ENCODE measurements around the gene SEC16A.
A peak's percentile ranks its signal among the peaks of the same experiment; 100 is the strongest.

SEC16A gene

DNA sequence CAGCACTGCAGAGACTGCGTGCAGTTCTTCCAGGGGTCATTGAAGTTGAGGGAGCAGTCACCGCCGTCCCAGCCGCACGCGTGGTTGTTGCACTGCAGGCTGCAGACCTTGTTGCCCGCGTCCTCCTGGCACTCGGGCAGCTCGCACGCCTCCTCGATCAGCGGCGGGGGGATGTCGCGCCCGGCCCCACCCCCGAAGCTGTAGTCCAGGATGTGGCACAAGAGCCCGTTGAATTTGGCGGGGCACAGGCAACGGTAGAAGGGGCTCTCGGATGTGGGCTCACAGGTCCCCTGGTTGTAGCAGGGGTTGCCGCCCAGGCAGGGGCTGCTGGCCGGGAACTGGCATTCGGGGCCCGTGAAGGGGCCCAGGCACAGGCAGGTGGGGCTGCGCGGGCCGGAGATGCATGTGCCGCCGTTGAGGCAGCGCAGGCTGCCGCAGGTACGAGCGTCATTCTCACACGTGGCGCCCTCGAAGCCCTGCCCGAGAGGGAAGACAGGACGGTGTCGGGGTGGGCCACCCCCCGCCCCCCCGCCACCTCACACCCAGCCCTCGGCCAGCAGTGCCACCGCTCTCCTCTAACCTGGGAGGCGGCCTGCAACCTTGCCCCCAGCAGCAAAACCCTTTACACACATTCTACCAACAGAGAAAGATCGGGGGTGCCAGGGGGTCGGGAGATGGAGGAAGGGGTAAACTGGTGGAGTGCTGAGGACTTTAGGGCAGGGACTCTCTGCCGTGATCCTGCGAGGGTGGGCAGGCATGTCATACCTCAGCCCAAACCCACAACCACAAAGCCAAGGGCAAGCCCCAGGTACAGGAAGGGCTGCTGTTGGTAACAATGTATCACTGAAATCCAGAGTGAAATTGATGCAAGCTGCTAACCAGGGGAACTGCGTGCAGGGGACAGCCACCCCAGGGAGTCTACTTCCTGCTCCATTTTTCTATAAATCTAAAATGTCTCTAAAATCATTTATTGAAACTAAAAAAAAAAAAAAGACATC lies 22.9 kb upstream of the SEC16A start:
- no peak for DNase-seq

DNA sequence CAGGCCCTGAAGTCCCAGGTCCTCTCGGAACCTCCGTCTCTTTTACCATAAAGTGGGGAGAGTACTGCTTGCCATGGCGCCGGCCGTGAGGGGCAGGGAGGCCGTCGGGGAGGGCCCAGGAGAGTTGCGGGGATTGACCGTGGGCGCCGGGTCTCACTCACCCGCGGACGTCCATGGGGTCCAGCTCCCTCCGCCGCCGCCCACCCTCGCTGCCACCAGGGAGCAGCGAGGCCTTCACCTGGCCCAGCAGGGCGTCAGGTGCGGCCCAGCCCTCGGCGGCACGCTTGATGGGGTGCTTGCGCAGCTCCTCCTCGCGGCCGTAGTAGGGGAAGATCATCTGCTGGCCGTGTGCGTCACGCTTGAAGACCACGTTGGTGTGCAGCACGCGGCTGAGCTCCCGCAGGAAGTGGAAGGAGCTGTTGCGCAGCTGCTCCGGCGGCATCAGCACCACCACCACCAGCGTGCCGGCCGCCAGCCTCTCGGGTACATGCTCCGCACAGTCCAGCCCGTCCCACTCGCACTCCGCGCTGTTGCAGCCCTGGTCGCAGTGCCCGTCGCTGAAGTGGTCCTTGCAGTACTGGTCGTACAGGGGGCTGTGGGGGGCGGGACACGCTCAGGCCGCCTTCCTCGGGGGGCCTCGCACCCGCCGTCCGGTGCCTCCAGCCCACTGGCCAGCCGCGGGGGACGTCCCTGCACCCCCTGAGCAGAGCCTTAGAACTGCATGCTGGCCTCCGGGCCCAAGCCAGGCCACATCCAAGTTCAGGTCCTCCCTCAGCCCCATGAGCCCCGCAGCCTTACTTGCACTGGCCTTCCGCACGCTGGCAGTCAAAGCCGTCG lies 21.9 kb upstream of the SEC16A start:
- no peak for DNase-seq

DNA sequence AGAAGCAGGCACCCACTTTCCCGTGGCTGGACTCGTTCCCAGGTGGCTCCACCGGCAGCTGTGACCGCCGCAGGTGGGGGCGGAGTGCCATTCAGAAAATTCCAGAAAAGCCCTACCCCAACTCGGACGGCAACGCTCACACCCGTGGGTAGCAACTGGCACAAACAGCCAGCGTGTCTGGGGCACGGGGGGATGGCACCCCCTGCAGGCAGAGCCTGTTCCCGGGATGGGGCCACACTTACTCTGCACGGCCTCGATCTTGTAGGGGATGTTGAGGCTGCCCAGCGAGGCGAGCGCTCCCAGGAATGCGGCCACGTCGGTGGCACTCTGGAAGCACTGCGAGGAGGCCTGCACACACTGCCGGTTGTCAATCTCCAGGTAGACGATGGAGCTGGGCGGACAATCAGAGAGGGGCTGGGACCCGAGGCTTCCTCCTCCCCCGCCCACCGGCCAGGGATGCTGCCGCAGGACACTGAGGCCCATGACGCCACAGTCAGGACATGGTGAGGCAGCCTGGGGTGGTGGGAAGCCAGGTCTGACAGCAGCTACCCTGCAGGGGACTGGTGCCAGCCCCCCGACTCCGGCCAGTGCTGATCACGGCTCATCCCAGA lies 20.2 kb upstream of the SEC16A start:
- no peak for DNase-seq

DNA sequence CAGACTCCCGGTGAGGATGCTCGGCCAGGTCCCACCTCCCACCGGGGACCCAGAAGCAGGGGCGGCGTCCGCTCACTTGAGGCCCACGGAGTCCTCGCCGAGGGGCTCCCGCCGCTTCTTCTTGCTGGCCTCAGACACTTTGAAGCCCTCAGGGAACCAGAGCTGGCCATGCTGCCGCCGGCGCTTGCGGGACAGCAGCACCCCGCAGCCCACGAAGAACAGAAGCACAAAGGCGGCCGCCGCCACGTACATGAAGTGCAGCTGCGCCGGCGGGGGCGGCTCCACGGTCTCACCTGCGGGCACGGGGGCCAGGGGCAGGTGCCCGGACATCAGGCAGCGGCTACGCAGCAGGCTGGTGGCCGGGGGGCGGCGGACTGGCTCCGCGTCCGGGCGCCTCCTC lies 19.4 kb upstream of the SEC16A start:
- no peak for DNase-seq

DNA sequence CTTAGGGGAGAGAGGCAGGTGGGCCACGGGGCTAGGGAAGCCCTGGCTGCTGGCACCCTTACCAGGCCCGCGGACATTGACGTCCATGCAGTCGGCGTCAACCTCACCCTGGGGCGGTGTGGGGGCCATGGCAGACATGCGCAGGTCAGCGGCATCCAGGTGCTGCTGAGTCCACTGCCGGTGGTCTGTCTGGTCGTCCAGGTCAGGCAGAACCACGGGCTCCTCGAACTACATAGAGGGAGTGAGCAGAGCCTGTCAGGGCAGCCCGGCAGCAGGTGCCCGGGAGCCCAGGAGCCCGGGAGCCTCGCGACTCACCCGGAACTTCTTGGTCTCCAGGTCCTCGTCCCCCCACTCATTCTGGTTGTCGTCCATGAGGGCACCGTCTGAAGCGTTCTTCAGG lies 18.8 kb upstream of the SEC16A start:
- no peak for DNase-seq

DNA sequence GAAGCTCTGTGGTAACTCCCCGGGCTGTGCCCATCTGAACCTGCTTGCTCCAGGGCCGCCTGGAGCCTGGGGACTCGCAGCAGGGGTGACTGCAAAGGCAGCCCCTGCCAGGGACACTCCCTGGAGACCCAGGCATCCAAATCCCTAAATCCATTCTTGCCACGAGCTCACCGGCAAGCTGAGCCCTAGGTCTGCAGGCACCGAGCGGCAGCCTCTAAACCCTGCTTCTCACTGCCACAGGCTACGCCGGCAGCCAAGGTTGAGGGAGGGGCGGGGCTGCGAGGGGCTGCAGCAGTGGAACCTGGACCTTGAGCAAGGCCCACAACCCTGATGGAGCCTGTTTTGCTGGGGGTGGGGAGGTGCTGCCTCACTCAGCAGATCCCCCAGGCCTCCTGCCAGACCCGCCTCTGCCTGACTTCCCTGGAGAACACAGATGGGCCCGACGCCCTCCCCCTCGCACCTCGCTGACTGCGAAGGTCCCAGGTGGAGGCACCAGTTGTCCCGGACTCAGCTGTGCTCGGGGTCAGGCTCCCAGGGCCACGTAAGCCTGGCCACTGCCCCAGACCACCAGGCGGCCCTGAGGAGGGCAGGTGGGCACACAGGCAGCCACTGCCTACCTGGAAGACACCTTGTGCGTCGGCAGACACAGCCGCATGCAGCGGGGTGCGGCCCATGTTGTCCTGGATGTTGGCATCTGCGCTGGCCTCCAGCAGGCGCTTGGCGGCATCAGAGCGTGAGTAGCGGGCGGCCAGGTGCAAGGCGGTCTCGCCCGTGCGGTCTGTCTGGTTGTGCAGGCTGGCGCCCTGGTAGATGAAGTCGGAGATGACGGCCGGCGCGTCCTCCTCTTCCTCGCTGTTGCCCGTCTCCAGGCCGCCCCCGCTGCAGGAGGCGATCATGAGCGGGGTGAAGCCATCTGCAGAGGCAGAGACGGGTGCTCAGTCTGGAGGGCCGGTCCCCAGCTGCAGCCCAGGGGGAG lies 17.4 kb upstream of the SEC16A start:
- no peak for DNase-seq

DNA sequence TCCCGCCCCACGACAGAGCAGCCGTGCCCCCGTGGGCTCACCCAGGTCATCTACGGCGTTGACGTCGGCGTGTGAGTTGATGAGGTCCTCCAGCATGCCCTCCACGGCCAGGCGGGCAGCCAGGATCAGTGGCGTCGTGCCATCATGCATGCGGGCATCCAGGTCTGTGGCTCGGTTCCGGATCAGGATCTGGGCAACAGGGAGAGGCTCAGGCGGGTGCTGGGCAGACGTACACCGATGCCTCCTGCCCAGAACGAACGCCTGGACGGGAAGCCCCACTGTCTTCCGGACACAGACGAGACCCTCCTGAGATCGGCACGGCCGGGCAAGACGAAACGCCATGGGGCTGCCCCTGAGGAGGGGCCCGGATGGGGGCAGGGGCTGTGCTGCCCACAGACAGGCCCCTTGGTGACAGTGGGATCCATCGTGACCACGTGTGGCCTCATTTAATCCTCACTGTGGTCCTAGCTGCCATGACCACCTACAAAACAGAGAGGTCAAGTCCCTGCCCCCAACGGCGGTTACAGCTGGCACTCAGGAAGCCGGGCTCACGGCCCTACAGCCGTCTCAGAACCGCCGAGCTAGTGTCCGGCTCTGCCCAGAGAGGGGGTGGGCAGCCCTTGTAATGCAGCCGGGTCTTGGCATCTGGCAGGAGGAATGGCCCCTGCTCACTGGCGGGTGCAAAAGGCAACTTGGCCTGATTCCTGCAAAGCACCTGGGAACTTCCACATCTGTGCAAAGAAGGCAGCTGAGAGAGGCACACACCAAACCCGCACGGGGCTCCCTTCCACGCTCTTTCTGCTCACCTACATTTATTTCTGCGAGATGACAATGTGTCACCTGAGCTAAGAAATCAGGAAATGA lies 16.5 kb upstream of the SEC16A start:
- peak in 2 of 56 donors; percentile 22 to 27 for DNase-seq

DNA sequence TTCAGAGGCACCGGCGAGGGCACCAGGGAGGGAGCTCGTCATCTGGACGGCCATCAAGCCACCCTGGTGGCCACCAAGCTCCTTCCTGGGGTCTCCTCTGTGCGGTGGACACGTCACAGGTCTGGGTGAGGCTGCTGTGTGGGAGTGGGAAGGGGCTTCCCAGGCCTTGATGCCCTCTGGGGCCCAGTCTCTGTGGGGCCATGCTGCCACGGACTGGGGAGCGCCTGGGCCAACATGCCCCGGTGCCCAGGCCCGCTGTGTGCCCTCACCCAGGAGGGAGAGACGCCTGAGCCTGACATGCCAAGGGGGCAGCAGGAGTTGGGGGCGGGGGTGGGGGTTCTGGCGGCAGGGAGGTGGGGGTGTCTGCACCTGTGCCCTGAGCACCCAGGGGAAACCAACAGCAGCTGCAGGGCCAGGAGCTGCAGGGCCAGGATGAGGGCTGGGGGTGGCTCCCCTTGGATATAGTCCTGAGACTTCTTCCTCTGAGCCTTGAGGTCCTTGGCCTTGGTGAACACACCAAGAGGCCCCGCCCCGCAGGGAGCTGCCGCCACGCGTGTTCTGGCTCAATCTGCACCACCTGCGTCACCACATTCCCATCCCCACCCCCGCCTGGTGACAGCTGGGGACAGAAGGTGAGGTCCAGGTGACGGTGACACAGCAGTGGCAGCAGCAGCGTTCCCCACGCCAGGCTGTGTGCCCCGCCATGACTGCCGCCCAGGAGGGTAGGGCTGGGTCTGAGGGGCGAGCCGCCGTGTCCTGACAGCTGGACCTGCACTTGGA lies 15.3 kb upstream of the SEC16A start:
- DNase-seq: no peak

DNA sequence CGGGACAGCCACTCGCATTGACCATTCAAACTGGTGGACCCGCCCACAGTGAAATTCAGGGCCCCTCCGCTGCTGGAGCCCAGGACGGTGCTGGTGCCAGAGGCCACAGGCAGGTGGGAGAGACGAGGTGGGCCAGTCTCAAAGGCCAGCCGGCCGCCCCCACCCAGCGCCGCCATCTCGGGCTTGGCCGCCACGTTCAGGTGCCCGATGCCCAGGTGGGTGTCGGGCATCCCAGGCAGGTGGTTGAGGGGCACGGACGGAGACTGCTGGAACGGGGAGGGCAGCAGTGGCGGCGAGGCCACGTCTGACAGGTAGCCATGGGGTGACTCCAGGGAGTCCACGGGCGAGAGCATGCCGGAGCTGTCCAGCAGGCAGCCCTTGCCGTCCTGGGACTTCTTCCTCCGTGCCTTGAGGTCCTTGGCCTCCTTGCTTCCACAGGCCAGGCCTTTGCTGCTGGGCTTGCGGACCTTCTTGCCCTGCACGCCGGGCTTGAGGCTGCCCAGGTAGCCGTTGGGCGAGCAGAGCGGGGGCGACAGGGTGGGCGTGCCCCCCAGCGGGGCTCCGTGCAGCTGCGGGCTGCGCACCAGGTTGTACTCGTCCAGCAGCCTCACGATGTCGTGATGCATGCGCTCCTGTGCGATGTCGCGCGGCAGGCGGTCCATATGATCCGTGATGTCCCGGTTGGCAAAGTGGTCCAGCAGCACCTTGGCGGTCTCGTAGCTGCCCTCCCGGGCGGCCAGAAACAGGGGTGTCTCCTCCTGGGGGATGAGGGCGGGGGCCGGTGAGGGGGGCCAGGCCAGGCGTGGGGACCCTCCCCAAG lies 14.2 kb upstream of the SEC16A start:
- DNase-seq: no peak

DNA sequence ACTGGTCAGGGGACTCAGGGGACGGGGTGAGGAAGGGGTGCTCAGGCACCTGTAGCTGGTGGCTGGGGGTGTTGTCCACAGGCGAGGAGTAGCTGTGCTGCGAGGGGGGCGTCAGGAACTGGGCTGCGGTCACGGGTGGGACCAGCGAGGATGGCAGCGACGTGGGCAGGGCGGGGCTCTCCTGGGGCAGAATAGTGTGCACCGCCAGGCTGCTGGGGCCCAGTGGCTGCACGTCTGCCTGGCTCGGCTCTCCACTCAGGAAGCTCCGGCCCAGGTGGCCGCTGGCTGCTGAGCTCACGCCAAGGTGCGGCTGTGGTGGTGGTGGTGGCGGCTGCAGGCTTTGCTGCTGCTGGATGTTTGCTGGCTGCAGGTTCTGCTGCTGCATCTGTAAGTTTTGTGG lies 13.3 kb upstream of the SEC16A start:
- no peak for DNase-seq

DNA sequence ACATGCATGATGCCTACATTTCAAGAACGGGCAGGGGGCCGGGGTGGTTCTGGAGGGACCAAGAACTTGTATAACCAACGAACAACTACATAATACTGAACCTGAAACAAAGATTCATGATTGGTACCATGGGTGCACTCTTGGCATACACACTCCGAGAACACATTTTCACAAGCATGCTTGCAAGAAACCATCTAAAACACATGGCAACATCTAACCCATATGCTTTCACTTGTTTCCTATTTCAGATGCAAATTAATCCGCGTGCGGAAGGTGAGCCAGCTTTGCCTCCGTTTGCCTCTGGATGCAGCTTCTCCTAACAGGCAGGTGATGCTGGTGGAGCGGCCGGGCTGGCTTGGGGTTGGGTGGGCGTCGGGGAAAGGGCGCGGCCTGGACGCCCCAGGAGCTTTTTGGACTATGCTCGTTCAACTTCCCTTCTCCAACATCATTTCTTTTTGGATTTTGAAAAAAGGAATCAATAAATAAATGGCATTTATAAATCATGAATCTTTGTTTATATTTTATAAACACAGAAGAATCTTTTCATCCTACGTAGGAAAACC lies 12.5 kb upstream of the SEC16A start:
- DNase-seq: no peak

DNA sequence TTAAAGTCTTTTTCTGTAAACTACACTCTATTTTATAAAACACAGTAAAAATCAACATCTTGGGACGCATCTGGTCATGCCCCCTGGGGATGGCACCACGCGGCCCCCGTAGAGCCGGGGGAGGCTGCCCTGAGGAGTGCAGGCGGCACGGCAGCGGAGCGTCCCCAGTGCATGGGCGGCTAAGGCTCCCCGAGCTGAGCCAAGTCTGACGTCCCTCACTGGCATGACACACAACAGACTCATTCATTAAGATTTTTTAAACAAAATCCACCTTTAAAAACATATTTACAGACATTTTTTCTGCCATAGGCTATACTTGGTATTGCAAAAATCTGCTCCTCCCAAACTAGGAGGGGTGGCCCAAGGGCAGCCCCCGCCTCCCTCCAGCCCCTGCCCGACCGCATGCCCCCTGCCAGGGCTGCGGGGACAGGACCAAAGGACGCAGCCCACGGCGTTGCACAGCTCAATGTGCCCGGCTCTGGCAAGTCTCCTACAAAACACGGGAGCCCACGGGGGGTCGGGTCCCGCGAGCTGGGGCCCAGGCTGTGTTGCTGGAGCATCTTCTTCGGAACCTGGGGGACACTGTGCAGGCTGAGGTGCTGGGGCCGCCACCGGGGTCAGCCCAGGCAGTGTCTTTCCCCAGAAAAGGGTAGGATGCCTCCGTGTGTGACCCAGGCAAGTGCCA lies 11.8 kb upstream of the SEC16A start:
- DNase-seq: peak in 27 of 56 donors; percentile 15 to 81 (median 33)

DNA sequence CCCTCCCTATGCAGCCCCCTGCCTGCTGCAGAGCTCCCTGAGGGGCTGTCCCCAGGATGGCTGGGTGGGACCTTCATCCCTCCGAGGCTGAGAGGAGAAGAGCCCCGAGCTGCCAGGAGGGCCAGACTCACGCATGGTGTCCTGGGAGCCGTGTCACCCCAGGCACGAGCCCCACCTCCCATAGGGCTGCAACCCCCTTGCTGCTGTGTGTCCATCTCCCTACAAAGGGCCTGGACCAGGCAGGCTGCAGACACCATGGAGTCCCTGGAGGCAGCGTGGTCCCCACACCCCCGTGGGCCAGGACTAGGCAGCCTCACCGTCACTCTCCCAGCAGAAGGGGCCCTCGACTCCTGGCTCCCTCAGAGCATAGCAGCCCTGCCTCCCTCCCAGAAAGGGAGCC lies 11.2 kb upstream of the SEC16A start:
- DNase-seq: no peak

DNA sequence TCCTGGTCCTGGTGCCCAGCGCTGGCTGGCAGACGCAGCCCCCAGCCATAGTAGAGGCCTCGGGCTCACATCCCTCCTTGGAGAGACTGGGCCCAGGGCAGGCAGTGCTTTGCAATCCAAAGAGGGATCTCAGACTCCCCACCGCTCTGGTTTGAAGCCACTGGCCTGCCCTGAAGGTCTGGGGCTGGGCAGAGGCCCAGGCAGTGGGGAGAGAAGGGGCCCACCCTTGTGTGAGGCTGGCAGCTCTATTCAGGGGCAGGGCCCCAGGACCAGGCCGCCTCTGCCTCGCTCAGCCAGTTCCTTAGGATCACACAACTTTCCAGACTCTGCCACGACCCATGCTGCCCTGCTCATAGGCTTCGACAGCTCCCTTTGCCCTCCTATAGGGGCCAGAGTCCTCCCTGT lies 10.7 kb upstream of the SEC16A start:
- peak in 22 of 56 donors; percentile 15 to 65 (median 44) for DNase-seq

DNA sequence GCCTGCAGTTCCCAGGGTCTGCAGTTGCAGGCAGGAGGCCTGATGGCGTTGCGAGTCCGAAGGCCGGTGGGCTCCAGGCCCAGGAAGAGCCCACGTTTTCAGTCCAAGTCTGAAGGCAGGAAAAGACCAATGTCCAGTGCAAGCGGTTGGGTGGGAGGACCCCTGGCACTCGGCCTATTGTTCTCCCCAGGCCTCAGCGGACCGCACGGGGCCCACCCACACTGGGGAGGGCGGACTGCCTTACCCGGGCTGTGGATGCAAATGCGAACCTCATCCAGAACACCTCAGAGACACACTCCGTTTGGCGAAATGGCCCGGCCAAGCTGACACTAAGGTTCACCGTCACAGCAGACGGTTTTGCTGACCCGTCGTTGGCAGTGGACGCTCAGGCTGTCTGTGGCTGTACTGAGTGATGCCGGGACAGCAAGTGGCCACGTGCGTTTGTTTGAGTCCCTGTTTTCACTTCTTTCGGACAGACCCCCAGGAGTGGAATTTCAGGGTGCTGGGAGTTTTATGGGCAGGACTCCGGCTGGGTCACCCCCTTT lies 10.2 kb upstream of the SEC16A start:
- peak in 1 of 56 donors; percentile 27 for DNase-seq

DNA sequence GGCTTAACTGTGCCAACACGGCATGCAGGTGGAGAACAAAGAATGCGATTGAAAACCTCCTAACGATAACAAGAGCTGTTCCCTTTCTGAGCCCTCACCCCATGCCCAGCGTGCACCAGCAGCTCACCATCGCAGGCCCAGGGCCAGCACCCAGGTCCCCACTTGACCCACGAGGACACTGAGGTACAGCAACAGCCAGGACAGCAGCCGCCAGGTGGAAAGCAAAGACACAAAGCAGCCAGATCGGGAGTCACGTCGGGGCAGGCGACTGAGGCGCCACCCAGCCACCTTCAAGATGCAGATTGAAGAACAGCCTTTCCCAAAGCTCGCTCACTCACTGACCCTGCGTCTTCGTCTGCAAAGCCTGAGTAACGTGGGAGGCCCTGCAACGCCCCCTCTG lies 6.9 kb upstream of the SEC16A start:
- DNase-seq: no peak

All from amygdala (tissue), 56 donors.